Endodermal cell (in vitro differentiated cells): ENCODE measurements around the gene PLCXD3. TPM values are rescaled to one million over a fixed set of nuclear protein-coding genes. Genes with fewer than 3 reads are reported as not detected.

ENCODE experiments used
- DNase-seq: peaks from one replicate; pipeline ENCODE4 v3.0.0-alpha.2; 2017
- H3K27ac ChIP-seq: 2 replicates; pipeline ENCODE4 v1.5.1; 2013; ENCODE audit warnings: mild to moderate bottlenecking, low read depth, low read length, moderate library complexity
- H3K27me3 ChIP-seq: 2 replicates; pipeline ENCODE4 v1.6.1; 2013; ENCODE audit warnings: mild to moderate bottlenecking, low read length, moderate library complexity; ENCODE audit not compliant: insufficient read depth, control insufficient read depth, poor library complexity, severe bottlenecking
- H3K36me3 ChIP-seq: 2 replicates; pipeline ENCODE4 v1.7.0; 2013; ENCODE audit warnings: mild to moderate bottlenecking, low read length, moderate library complexity; ENCODE audit not compliant: control insufficient read depth, insufficient read depth
- H3K4me1 ChIP-seq: one replicate; pipeline ENCODE4 v1.7.0; 2013; ENCODE audit warnings: low read length; ENCODE audit not compliant: control insufficient read depth, insufficient read depth
- H3K4me3 ChIP-seq: 2 replicates; pipeline ENCODE4 v1.5.1; 2013; ENCODE audit warnings: mild to moderate bottlenecking, low read length, moderate library complexity
- H3K9ac ChIP-seq: 2 replicates; pipeline ENCODE4 v1.6.1; 2013; ENCODE audit warnings: mild to moderate bottlenecking, low read length, moderate library complexity; ENCODE audit not compliant: poor library complexity, severe bottlenecking; ENCODE audit errors: extremely low read depth
- H3K9me3 ChIP-seq: 2 replicates; pipeline ENCODE4 v1.6.1; 2013; ENCODE audit warnings: mild to moderate bottlenecking, low read length, moderate library complexity; ENCODE audit not compliant: control insufficient read depth
- H3K27ac Mint-ChIP-seq: 2 replicates; pipeline ENCODE4 v1.8.0; 2020; ENCODE audit warnings: mixed read lengths
- H3K27me3 Mint-ChIP-seq: 2 replicates; pipeline ENCODE4 v1.8.0; 2021; ENCODE audit warnings: mild to moderate bottlenecking, mixed read lengths; ENCODE audit not compliant: insufficient read depth
- H3K36me3 Mint-ChIP-seq: 2 replicates; pipeline ENCODE4 v1.8.0; 2020; ENCODE audit warnings: low read depth, mixed read lengths
- H3K4me1 Mint-ChIP-seq: 2 replicates; pipeline ENCODE4 v1.8.0; 2020; ENCODE audit warnings: mixed read lengths
- H3K4me3 Mint-ChIP-seq: 2 replicates; pipeline ENCODE4 v1.8.0; 2020; ENCODE audit warnings: mild to moderate bottlenecking, moderate library complexity, mixed read lengths
- H3K9me3 Mint-ChIP-seq: 2 replicates; pipeline ENCODE4 v1.8.0; 2020; ENCODE audit warnings: mild to moderate bottlenecking, mixed read lengths
- WGBS, 2 experiments: methylation state at CpG; one replicate each; pipeline versions ENCODE4 v1.1.5 to v1.1.7; 2013; ENCODE audit warnings: missing lambda C conversion rate in 2 of 2, mixed read lengths in 1 of 2; ENCODE audit not compliant: insufficient coverage in 1 of 2, insufficient read length in 1 of 2; 5-methylcytosine and 5-hydroxymethylcytosine counted together
- total RNA-seq, 2 donors: library from RNA; stranded (reverse); fragmentation: NEBNext Ultra II Directional in 1 of 2; extraction: Animal tissue kit (Norgen Biotek cat#: 25700) in 1 of 2; gene quantifications; 2 replicates in 1 of 2; 3 replicates in 1 of 2; pipeline ENCODE4 v1.2.1, GENCODE V29; 2021
- TF ChIP-seq, protein P1 (sequence below): fragments of 200-600 bp; sonication (generic); conservative IDR thresholded peaks from 2 replicates; pipeline ENCODE4 v1.5.0; 2021; ENCODE audit warnings: antibody characterized with exemption, mild to moderate bottlenecking

Gene PLCXD3
- total RNA-seq, 2 donors from 2014 or later = 41.8 to 43.3 TPM

DNA sequence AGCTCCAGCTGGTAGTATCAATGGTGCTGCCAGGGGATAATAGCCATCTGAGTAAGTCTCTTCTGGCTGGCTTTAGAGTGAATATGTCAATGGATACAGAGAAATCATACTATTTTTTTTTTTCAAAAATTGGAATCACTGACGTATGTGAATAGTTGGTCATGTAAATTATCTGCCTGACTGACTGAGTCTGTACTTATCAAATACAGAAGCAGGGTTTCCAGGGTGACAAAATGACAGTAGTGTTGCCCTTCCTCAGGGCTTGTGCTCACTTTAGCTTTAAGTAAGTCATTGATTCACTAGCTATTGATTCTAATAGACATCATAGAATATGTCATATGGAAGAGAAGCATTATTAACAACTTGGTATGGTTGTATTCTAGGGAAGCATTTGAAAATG lies 171.1 kb downstream of the PLCXD3 start:
- no peaks in the 10 kb centered on the region for H3K9me3 ChIP-seq
- 96 to 100% methylated on average over 1 of the region's 1 CpG for WGBS, 2 experiments
- Mint-ChIP-seq H3K4me1 (peaks cover 15% of the 10 kb centered on the region), H3K36me3 (peaks cover 16% of the 10 kb centered on the region), H3K9me3 (no peaks in the 10 kb centered on the region), H3K4me3 (no peak overlapping the region), H3K27ac (no peak overlapping the region), H3K27me3 (no peaks in the 10 kb centered on the region)
- TF ChIP-seq, protein P1, sequence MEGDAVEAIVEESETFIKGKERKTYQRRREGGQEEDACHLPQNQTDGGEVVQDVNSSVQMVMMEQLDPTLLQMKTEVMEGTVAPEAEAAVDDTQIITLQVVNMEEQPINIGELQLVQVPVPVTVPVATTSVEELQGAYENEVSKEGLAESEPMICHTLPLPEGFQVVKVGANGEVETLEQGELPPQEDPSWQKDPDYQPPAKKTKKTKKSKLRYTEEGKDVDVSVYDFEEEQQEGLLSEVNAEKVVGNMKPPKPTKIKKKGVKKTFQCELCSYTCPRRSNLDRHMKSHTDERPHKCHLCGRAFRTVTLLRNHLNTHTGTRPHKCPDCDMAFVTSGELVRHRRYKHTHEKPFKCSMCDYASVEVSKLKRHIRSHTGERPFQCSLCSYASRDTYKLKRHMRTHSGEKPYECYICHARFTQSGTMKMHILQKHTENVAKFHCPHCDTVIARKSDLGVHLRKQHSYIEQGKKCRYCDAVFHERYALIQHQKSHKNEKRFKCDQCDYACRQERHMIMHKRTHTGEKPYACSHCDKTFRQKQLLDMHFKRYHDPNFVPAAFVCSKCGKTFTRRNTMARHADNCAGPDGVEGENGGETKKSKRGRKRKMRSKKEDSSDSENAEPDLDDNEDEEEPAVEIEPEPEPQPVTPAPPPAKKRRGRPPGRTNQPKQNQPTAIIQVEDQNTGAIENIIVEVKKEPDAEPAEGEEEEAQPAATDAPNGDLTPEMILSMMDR = no peak
- H3K4me3 ChIP-seq = no peak overlapping the region
- H3K27ac ChIP-seq = no peak overlapping the region
- no peaks in the 10 kb centered on the region for H3K36me3 ChIP-seq
- no peaks in the 10 kb centered on the region for H3K4me1 ChIP-seq
- no peak overlapping the region for H3K9ac ChIP-seq
- no peak for DNase-seq
- H3K27me3 ChIP-seq = no peaks in the 10 kb centered on the region

DNA sequence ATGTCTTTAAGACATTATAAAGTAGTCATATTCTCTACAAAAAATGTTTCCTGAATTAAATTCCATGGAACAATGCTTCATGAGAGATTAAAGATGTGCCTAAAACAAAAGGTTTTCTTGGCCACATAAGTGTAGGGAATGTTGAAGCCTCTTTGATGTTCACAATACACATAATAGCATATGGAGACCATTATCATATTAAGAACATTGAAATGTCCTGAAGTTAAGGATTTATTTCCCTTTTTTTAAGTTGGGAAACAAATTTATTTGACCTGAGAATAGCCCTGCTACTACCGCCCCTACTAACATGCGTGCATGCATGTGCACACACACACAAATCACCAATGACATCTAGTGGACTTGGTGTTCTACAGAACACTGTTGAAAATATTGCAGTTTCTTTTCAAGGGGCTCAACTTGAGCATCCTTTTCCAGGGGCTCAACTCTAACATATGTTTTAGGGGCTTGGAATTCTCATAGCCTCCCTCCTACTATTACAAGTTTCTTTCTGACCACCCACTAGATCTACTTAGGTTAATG lies 172.2 kb downstream of the PLCXD3 start:
- Histone ChIP-seq H3K9me3 (no peaks in the 10 kb centered on the region), H3K27me3 (no peaks in the 10 kb centered on the region), H3K9ac (no peak overlapping the region), H3K27ac (no peak overlapping the region), H3K4me1 (no peaks in the 10 kb centered on the region), H3K36me3 (no peaks in the 10 kb centered on the region), H3K4me3 (no peak overlapping the region)
- Mint-ChIP-seq H3K9me3 (peaks cover 3% of the 10 kb centered on the region), H3K36me3 (peaks cover 18% of the 10 kb centered on the region), H3K27me3 (no peaks in the 10 kb centered on the region), H3K4me1 (peaks cover 15% of the 10 kb centered on the region), H3K27ac (no peak overlapping the region), H3K4me3 (no peak overlapping the region)
- DNase-seq = no peak
- 83 to 96% methylated on average over 1 to 2 of the region's 2 CpGs for WGBS, 2 experiments
- TF ChIP-seq, protein P1 = no peak

DNA sequence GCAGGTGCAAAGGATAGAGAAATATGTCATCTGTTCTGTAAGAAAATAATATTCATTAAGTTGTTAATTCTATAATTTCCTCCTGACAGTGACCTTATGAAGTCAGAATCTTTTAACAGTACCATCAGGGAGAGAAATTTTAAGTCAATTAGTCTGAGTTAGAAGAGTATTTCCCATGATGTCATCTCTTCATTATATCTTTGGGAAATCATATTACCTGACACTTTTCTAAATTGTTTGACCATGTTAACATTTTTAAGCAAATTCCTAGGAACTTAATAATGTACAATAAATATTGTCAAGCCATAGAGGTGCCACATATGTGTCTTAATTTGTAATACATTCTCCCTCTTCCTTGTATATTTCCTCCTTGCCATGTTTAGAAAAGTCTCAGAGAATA lies 172.7 kb downstream of the PLCXD3 start:
- peaks cover 6% of the 10 kb centered on the region for H3K9me3 Mint-ChIP-seq
- H3K4me3 ChIP-seq = no peak overlapping the region
- no peak overlapping the region for H3K9ac ChIP-seq
- H3K27me3 Mint-ChIP-seq = no peaks in the 10 kb centered on the region
- no peak overlapping the region for H3K27ac ChIP-seq
- H3K27me3 ChIP-seq = no peaks in the 10 kb centered on the region
- peaks cover 15% of the 10 kb centered on the region for H3K4me1 Mint-ChIP-seq
- H3K27ac Mint-ChIP-seq = no peak overlapping the region
- TF ChIP-seq, protein P1 = no peak
- DNase-seq = no peak
- no peak overlapping the region for H3K4me3 Mint-ChIP-seq
- H3K36me3 Mint-ChIP-seq = peaks cover 21% of the 10 kb centered on the region
- H3K4me1 ChIP-seq = no peaks in the 10 kb centered on the region
- no peaks in the 10 kb centered on the region for H3K36me3 ChIP-seq
- no peaks in the 10 kb centered on the region for H3K9me3 ChIP-seq
